GM23338 (cell line): ENCODE results near the gene FEN1. TPM values are rescaled to one million over a fixed set of nuclear protein-coding genes. Genes with fewer than 3 reads are reported as not detected.

Source experiments
- ATAC-seq: fragments of 200-7000 bp; cut with Tn5 transposase; 3 replicates; pipeline ENCODE4 v1.9.1; 2020
- DNase-seq: peaks from one replicate; pipeline ENCODE4 v3.0.0-alpha.2; 2015; ENCODE audit warnings: low spot score
- H2AFZ ChIP-seq: fragments of 200-600 bp; sonication (generic); 2 replicates; pipeline ENCODE4 v1.8.0; 2016; ENCODE audit warnings: antibody characterized with exemption, mild to moderate bottlenecking, moderate library complexity
- H3F3A ChIP-seq: fragments of 200-600 bp; sonication (generic); replicated peaks from 2 replicates; pipeline ENCODE4 v1.8.0; 2017; ENCODE audit warnings: antibody characterized with exemption, mixed run types, low read depth
- H3K27ac ChIP-seq: fragments of 200-600 bp; sonication (generic); 2 replicates; pipeline ENCODE4 v1.6.1; 2016; ENCODE audit warnings: low read depth
- H3K27me3 ChIP-seq: fragments of 200-600 bp; sonication (generic); 2 replicates; pipeline ENCODE4 v1.8.0; 2016; ENCODE audit warnings: mild to moderate bottlenecking, mixed run types, moderate library complexity; ENCODE audit not compliant: insufficient read depth
- H3K36me3 ChIP-seq: fragments of 200-600 bp; sonication (generic); 2 replicates; pipeline ENCODE4 v1.8.0; 2016; ENCODE audit warnings: mild to moderate bottlenecking; ENCODE audit not compliant: insufficient read depth
- H3K4me1 ChIP-seq: fragments of 200-600 bp; sonication (generic); 2 replicates; pipeline ENCODE4 v1.8.0; 2016; ENCODE audit warnings: mild to moderate bottlenecking, moderate library complexity; ENCODE audit not compliant: insufficient read depth
- H3K4me2 ChIP-seq: fragments of 200-600 bp; sonication (generic); 2 replicates; pipeline ENCODE4 v1.7.1; 2017; ENCODE audit warnings: mixed run types
- H3K4me3 ChIP-seq: fragments of 200-600 bp; sonication (generic); 2 replicates; pipeline ENCODE4 v1.6.1; 2016; ENCODE audit warnings: mixed run types
- H3K79me2 ChIP-seq: fragments of 200-600 bp; sonication (generic); replicated peaks from 2 replicates; pipeline ENCODE4 v1.8.0; 2017; ENCODE audit warnings: mild to moderate bottlenecking; ENCODE audit not compliant: insufficient read depth
- H3K9me2 ChIP-seq: fragments of 200-600 bp; sonication (generic); 2 replicates; pipeline ENCODE4 v1.8.0; 2017; ENCODE audit not compliant: insufficient read depth
- H4K20me1 ChIP-seq: fragments of 200-600 bp; sonication (generic); replicated peaks from 2 replicates; pipeline ENCODE4 v1.8.0; 2017; ENCODE audit warnings: mild to moderate bottlenecking; ENCODE audit not compliant: insufficient read depth
- H3K27ac Mint-ChIP-seq: 2 replicates; pipeline ENCODE4 v1.8.0; 2020; ENCODE audit warnings: inconsistent platforms, mild to moderate bottlenecking, moderate library complexity, mixed read lengths
- H3K27me3 Mint-ChIP-seq: 3 replicates; pipeline ENCODE4 v1.8.0; 2022; ENCODE audit warnings: low read depth, mild to moderate bottlenecking, moderate library complexity, mixed read lengths, inconsistent platforms; ENCODE audit not compliant: insufficient read depth, poor library complexity
- H3K36me3 Mint-ChIP-seq: 3 replicates; pipeline ENCODE4 v1.8.0; 2021; ENCODE audit warnings: low read depth, mild to moderate bottlenecking, inconsistent platforms, moderate library complexity, mixed read lengths
- H3K4me1 Mint-ChIP-seq: 3 replicates; pipeline ENCODE4 v1.8.0; 2020; ENCODE audit warnings: mild to moderate bottlenecking, inconsistent platforms, mixed read lengths
- H3K4me3 Mint-ChIP-seq: 3 replicates; pipeline ENCODE4 v1.8.0; 2021; ENCODE audit warnings: moderate library complexity, mild to moderate bottlenecking, inconsistent platforms, mixed read lengths
- H3K9me3 Mint-ChIP-seq: 3 replicates; pipeline ENCODE4 v1.8.0; 2020; ENCODE audit warnings: moderate library complexity, mild to moderate bottlenecking, inconsistent platforms, mixed read lengths
- CREB1 ChIP-seq: fragments of 250-450 bp; sonication (Bioruptor Pico); IDR thresholded peaks from 2 replicates; pipeline ENCODE4 v1.5.0; 2020; ENCODE audit warnings: low read depth, mild to moderate bottlenecking, moderate library complexity
- ETS1 ChIP-seq: IDR thresholded peaks from 2 replicates; pipeline ENCODE4 v1.6.1; 2016; ENCODE audit warnings: antibody characterized with exemption
- EZH2phosphoT487 ChIP-seq: fragments of 200-600 bp; sonication (generic); IDR thresholded peaks from one replicate; pipeline ENCODE4 v1.8.1; 2018; ENCODE audit warnings: antibody characterized with exemption; ENCODE audit not compliant: unreplicated experiment
- JUNB ChIP-seq: IDR thresholded peaks from one replicate; pipeline ENCODE4 v1.6.1; 2016; ENCODE audit warnings: antibody characterized with exemption; ENCODE audit not compliant: unreplicated experiment
- POLR2AphosphoS5 ChIP-seq: IDR thresholded peaks from 2 replicates; pipeline ENCODE4 v1.6.1; 2016; ENCODE audit warnings: antibody characterized with exemption, low read depth
- ZNF114 ChIP-seq: fragments of 250-450 bp; sonication (Bioruptor Pico); IDR thresholded peaks from 2 replicates; pipeline ENCODE4 v1.5.0; 2020; ENCODE audit warnings: mild to moderate bottlenecking, moderate library complexity
- polyA plus RNA-seq: library from polyadenylated mRNA; unstranded; fragments of >200 nt; fragmentation: Nextera tagmentation; extraction: Ambion mirVana; gene quantifications from 2 replicates; pipeline ENCODE4 v1.2.1, GENCODE V29; 2016
- total RNA-seq: library from RNA; depleted of rRNA; stranded (reverse); fragments of >200 nt; shearing (Covaris generic); gene quantifications from 2 replicates; pipeline ENCODE4 v1.2.3, GENCODE V29; 2014

FEN1 gene
- total and polyA plus RNA-seq, 2 experiments from 2014 or later = 85.1 to 89.0 TPM

- Mint-ChIP-seq H3K9me3 (no peaks in the 10 kb centered on the region; the same call in 2 of the 3 replicates), H3K4me3 (peak overlapping the region; percentile 96), H3K27me3 (peaks cover 20% of the 10 kb centered on the region), H3K27ac (peak overlapping the region; percentile 99), H3K4me1 (peaks cover 15% of the 10 kb centered on the region), H3K36me3 (peaks cover 60% of the 10 kb centered on the region)
- DNase-seq (peak; percentile 70), ATAC-seq (peak; percentile 1; the same call in 2 of the 3 replicates)
- no peaks in the 10 kb centered on the region for H3K27me3 ChIP-seq
- peak overlapping the region; percentile 76 for H3K4me2 ChIP-seq
- peaks cover 11% of the 10 kb centered on the region for H3K4me1 ChIP-seq
- H3K27ac ChIP-seq = peak overlapping the region; percentile 98
- H4K20me1 ChIP-seq = peaks cover 13% of the 10 kb centered on the region; the same call in 1 of the 2 replicates
- 0 out of 2 replicates have a peak, but pooled peaks have one; percentile 40 for TF ChIP-seq ZNF114
- no peak for TF ChIP-seq JUNB
- peak overlapping the region; percentile 89 for H3K4me3 ChIP-seq
- H3K79me2 ChIP-seq = peaks cover 45% of the 10 kb centered on the region
- no peak overlapping the region for H2AFZ ChIP-seq
- peaks cover 5% of the 10 kb centered on the region; the same call in 1 of the 2 replicates for H3K9me2 ChIP-seq
- H3K36me3 ChIP-seq = peaks cover 32% of the 10 kb centered on the region
- H3F3A ChIP-seq = peaks cover 12% of the 10 kb centered on the region
Observed at GRCh38 chr11:61814247-61814957, 21.7 kb downstream of the FEN1 start.

- H3K4me3 Mint-ChIP-seq = peak overlapping the region; percentile 96
- peaks cover 24% of the 10 kb centered on the region for H3K36me3 ChIP-seq
- peaks cover 20% of the 10 kb centered on the region for H3K27me3 Mint-ChIP-seq
- peak; percentile 75 for TF ChIP-seq CREB1 (CRISPR knock-in tag)
- 0 out of 2 replicates have a peak, but pooled peaks have one; percentile 12 for TF ChIP-seq ETS1
- TF ChIP-seq POLR2AphosphoS5 = peak; percentile 99
- no peak for TF ChIP-seq EZH2phosphoT487
- H3K9me2 ChIP-seq = peaks cover 5% of the 10 kb centered on the region; the same call in 1 of the 2 replicates
- peaks cover 12% of the 10 kb centered on the region for H3F3A ChIP-seq
- H2AFZ ChIP-seq = no peak overlapping the region
- H3K4me1 ChIP-seq = peaks cover 11% of the 10 kb centered on the region
- H3K4me3 ChIP-seq = peak overlapping the region; percentile 89
- peak overlapping the region; percentile 99 for H3K27ac Mint-ChIP-seq
- peak overlapping the region; percentile 98 for H3K27ac ChIP-seq
- no peaks in the 10 kb centered on the region; the same call in 2 of the 3 replicates for H3K9me3 Mint-ChIP-seq
- H4K20me1 ChIP-seq = peaks cover 13% of the 10 kb centered on the region; the same call in 1 of the 2 replicates
- H3K4me1 Mint-ChIP-seq = peaks cover 15% of the 10 kb centered on the region
- no peaks in the 10 kb centered on the region for H3K27me3 ChIP-seq
- peak; percentile 97 for DNase-seq
- peak; percentile 71 for ATAC-seq
- peaks cover 52% of the 10 kb centered on the region for H3K36me3 Mint-ChIP-seq
- H3K79me2 ChIP-seq = peaks cover 53% of the 10 kb centered on the region
- H3K4me2 ChIP-seq = peak overlapping the region; percentile 77
Observed at GRCh38 chr11:61814958-61815789, 22.5 kb downstream of the FEN1 start.
